HG03342 (cell line): ENCODE data around the gene EPSTI1.
"Not testable (repeated sequence)": the region's sequence is repeated elsewhere in the genome, so short reads cannot be mapped to it uniquely, and the experiment has no call there.

ENCODE experiments used
- ATAC-seq: cut with Tn5 transposase; IDR thresholded peaks from one replicate; pipeline ENCODE4 v1.9.1; 2021; ENCODE audit warnings: mild to moderate bottlenecking, moderate library complexity; ENCODE audit not compliant: unreplicated experiment

Gene EPSTI1

GRCh38 chr13:43005460-43006236 lies 13.6 kb upstream of the EPSTI1 start:
- ATAC-seq: no peak

GRCh38 chr13:43003729-43004128 lies 11.7 kb upstream of the EPSTI1 start:
- no peak for ATAC-seq

GRCh38 chr13:43003010-43003409 lies 11.0 kb upstream of the EPSTI1 start:
- no peak for ATAC-seq

GRCh38 chr13:43002021-43002420 lies 10.0 kb upstream of the EPSTI1 start:
- no peak for ATAC-seq

GRCh38 chr13:43000676-43001075 lies 8.6 kb upstream of the EPSTI1 start:
- no peak for ATAC-seq

GRCh38 chr13:42999491-42999890 lies 7.5 kb upstream of the EPSTI1 start:
- no peak for ATAC-seq

- no peak for ATAC-seq
These were observed 5.3 kb upstream of the EPSTI1 start for GRCh38 chr13:42997381-42997780.

GRCh38 chr13:42996584-42996983 lies 4.5 kb upstream of the EPSTI1 start:
- no peak for ATAC-seq

- ATAC-seq: no peak
These were observed 2.8 kb upstream of the EPSTI1 start for GRCh38 chr13:42994878-42995277.

- peak; percentile 11 for ATAC-seq
These were observed 702 bp upstream of the EPSTI1 start for GRCh38 chr13:42992764-42993122.

GRCh38 chr13:42991233-42991897 lies 676 bp downstream of the EPSTI1 start:
- ATAC-seq: not testable (repeated sequence)

GRCh38 chr13:42990291-42991232 lies 1.5 kb downstream of the EPSTI1 start:
- ATAC-seq: no peak

- ATAC-seq: no peak
These were observed 5.9 kb downstream of the EPSTI1 start for GRCh38 chr13:42986176-42986574.

GRCh38 chr13:42985312-42986175 lies 6.5 kb downstream of the EPSTI1 start:
- ATAC-seq: no peak

- no peak for ATAC-seq
These were observed 7.3 kb downstream of the EPSTI1 start for GRCh38 chr13:42984691-42985090.

- no peak for ATAC-seq
These were observed 8.0 kb downstream of the EPSTI1 start for GRCh38 chr13:42984026-42984425.

GRCh38 chr13:42981853-42982252 lies 10.2 kb downstream of the EPSTI1 start:
- no peak for ATAC-seq

- ATAC-seq: no peak
These were observed 10.7 kb downstream of the EPSTI1 start for GRCh38 chr13:42981317-42981716.

GRCh38 chr13:42977219-42977659 lies 14.8 kb downstream of the EPSTI1 start:
- peak; percentile 61 for ATAC-seq

- ATAC-seq: no peak
These were observed 16.0 kb downstream of the EPSTI1 start for GRCh38 chr13:42976066-42976465.
